MM.1S (cell line): ENCODE measurements around the gene PCYT2.

ENCODE experiments used
- DNase-seq: peaks from one replicate; pipeline ENCODE4 v3.0.0-alpha.2; 2015
- H2AFZ ChIP-seq: fragments of 300-600 bp; sonication (generic); 2 replicates; pipeline ENCODE4 v1.6.0; 2016; ENCODE audit warnings: antibody characterized with exemption, low read length
- H3F3A ChIP-seq: fragments of 300-600 bp; sonication (generic); 2 replicates; pipeline ENCODE4 v1.6.1; 2016; ENCODE audit warnings: mild to moderate bottlenecking, antibody characterized with exemption, low read length, moderate library complexity, mixed read lengths; ENCODE audit not compliant: insufficient read depth
- H3K27ac ChIP-seq: fragments of 300-600 bp; sonication (generic); 2 replicates; pipeline ENCODE4 v1.5.1; 2016; ENCODE audit warnings: mild to moderate bottlenecking, low read length
- H3K27me3 ChIP-seq: fragments of 300-600 bp; sonication (generic); replicated peaks from 2 replicates; pipeline ENCODE4 v1.6.0; 2016; ENCODE audit warnings: low read length; ENCODE audit not compliant: insufficient read depth
- H3K36me3 ChIP-seq: fragments of 300-600 bp; sonication (generic); replicated peaks from 2 replicates; pipeline ENCODE4 v1.6.1; 2016; ENCODE audit warnings: mild to moderate bottlenecking, low read length, mixed read lengths; ENCODE audit not compliant: insufficient read depth
- H3K4me1 ChIP-seq: fragments of 300-600 bp; sonication (generic); 2 replicates; pipeline ENCODE4 v1.6.1; 2016; ENCODE audit warnings: low read length, mixed read lengths
- H3K4me2 ChIP-seq: fragments of 300-600 bp; sonication (generic); 2 replicates; pipeline ENCODE4 v1.6.0; 2016; ENCODE audit warnings: low read depth, low read length
- H3K4me3 ChIP-seq: fragments of 300-600 bp; sonication (generic); 2 replicates; pipeline ENCODE4 v1.5.1; 2016; ENCODE audit warnings: low read length, mixed read lengths
- H3K79me2 ChIP-seq: fragments of 300-600 bp; sonication (generic); 2 replicates; pipeline ENCODE4 v1.6.1; 2016; ENCODE audit warnings: mixed run types, low read length, mixed read lengths
- H3K9ac ChIP-seq: fragments of 300-600 bp; sonication (generic); 2 replicates; pipeline ENCODE4 v1.6.1; 2016; ENCODE audit warnings: low read length, mixed read lengths
- H3K9me2 ChIP-seq: fragments of 300-600 bp; sonication (generic); replicated peaks from 2 replicates; pipeline ENCODE4 v1.6.1; 2016; ENCODE audit warnings: mild to moderate bottlenecking, low read length, mixed read lengths; ENCODE audit not compliant: insufficient read depth
- H3K9me3 ChIP-seq: fragments of 300-600 bp; sonication (generic); replicated peaks from 2 replicates; pipeline ENCODE4 v1.6.1; 2016; ENCODE audit warnings: mild to moderate bottlenecking, low read length, mixed read lengths; ENCODE audit not compliant: insufficient read depth
- H4K20me1 ChIP-seq: fragments of 300-600 bp; sonication (generic); 2 replicates; pipeline ENCODE4 v1.6.1; 2016; ENCODE audit warnings: mild to moderate bottlenecking, low read length, moderate library complexity, mixed read lengths; ENCODE audit not compliant: insufficient read depth
- CTCF ChIP-seq: fragments of 300-600 bp; sonication (generic); IDR thresholded peaks from 2 replicates; pipeline ENCODE4 v1.5.1; 2016; ENCODE audit warnings: antibody characterized with exemption, low read length, mixed read lengths
- EZH2 ChIP-seq: fragments of 300-600 bp; sonication (generic); optimal IDR thresholded peaks from 2 replicates; pipeline ENCODE3; 2017; ENCODE audit warnings: low read depth, mild to moderate bottlenecking, antibody characterized with exemption, low read length, mixed read lengths
- EZH2phosphoT487 ChIP-seq: fragments of 300-600 bp; sonication (generic); IDR thresholded peaks from 2 replicates; pipeline ENCODE4 v1.6.1; 2018; ENCODE audit warnings: antibody characterized with exemption, low read length

Gene PCYT2

GRCh38 chr17:81884968-81885367, 26.2 kb downstream of the PCYT2 start:
- Histone ChIP-seq H3K4me1 (peaks cover 6% of the 10 kb centered on the region), H3K4me3 (no peak overlapping the region), H3K27ac (no peak overlapping the region), H2AFZ (no peak overlapping the region), H3F3A (peaks cover 4% of the 10 kb centered on the region; the same call in 1 of the 2 replicates), H3K27me3 (no peaks in the 10 kb centered on the region), H3K79me2 (peaks cover 43% of the 10 kb centered on the region), H3K9ac (no peak overlapping the region), H3K9me2 (no peaks in the 10 kb centered on the region), H4K20me1 (no peaks in the 10 kb centered on the region), H3K9me3 (no peaks in the 10 kb centered on the region), H3K4me2 (no peak overlapping the region), H3K36me3 (peaks cover 26% of the 10 kb centered on the region)
- no peak for TF ChIP-seq EZH2phosphoT487
- TF ChIP-seq CTCF: no peak
- TF ChIP-seq EZH2: no peak
- no peak for DNase-seq

- Histone ChIP-seq H2AFZ (no peak overlapping the region), H3K4me1 (peaks cover 2% of the 10 kb centered on the region), H3K27ac (no peak overlapping the region), H3K4me3 (no peak overlapping the region), H3K36me3 (peaks cover 23% of the 10 kb centered on the region), H3K27me3 (no peaks in the 10 kb centered on the region), H3F3A (peaks cover 4% of the 10 kb centered on the region; the same call in 1 of the 2 replicates), H3K79me2 (peaks cover 38% of the 10 kb centered on the region), H3K9me2 (no peaks in the 10 kb centered on the region), H4K20me1 (no peaks in the 10 kb centered on the region), H3K4me2 (no peak overlapping the region), H3K9me3 (no peaks in the 10 kb centered on the region), H3K9ac (no peak overlapping the region)
- DNase-seq: no peak
- no peak for TF ChIP-seq EZH2phosphoT487
- TF ChIP-seq EZH2: no peak
- no peak for TF ChIP-seq CTCF
These were observed 26.7 kb downstream of the PCYT2 start for GRCh38 chr17:81884520-81884919.

- Histone ChIP-seq H4K20me1 (no peaks in the 10 kb centered on the region), H3K9ac (no peak overlapping the region), H3K4me1 (no peaks in the 10 kb centered on the region), H3K27ac (no peak overlapping the region), H3K79me2 (no peaks in the 10 kb centered on the region), H3F3A (peaks cover 6% of the 10 kb centered on the region; the same call in 1 of the 2 replicates), H2AFZ (no peak overlapping the region), H3K36me3 (no peaks in the 10 kb centered on the region), H3K4me2 (no peak overlapping the region), H3K27me3 (no peaks in the 10 kb centered on the region), H3K9me2 (no peaks in the 10 kb centered on the region), H3K4me3 (no peak overlapping the region), H3K9me3 (no peaks in the 10 kb centered on the region)
- DNase-seq: no peak
- TF ChIP-seq CTCF (no peak), EZH2 (no peak), EZH2phosphoT487 (no peak)
These were observed 32.1 kb downstream of the PCYT2 start for GRCh38 chr17:81879121-81879520.
